GM10266 (cell line): ENCODE measurements around the gene ATG2B.

Source experiments
- DNase-seq: peaks from one replicate; pipeline ENCODE4 v3.0.0; 2012; ENCODE audit errors: extremely low spot score
- TF ChIP-seq, protein P1 (sequence below): IDR thresholded peaks from 2 replicates; pipeline ENCODE4 v1.5.1; 2012; ENCODE audit warnings: mild to moderate bottlenecking, low read depth; ENCODE audit not compliant: control insufficient read depth, insufficient read depth; ENCODE audit errors: missing control alignments

Gene ATG2B

DNA sequence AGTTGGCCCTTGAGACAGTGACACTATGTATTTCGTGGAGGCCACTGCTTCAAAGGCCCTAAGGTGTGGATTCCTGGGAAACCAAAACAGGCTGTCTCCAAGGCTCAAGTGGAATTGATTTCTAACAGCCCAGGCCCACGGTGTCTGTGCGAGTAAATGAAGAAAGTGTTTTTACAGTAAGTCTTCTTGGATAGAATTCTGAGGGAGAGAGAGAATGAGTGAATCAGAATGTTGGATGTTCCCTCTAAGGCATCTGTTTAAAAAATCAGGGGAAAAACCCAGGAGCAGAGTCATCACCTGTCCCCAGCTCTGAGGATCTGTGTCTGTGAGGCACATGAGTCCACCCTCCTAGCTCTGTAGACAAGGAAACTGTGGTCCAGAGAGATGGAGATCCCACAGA, 129.5 kb downstream of the ATG2B start:
- TF ChIP-seq, protein P1, sequence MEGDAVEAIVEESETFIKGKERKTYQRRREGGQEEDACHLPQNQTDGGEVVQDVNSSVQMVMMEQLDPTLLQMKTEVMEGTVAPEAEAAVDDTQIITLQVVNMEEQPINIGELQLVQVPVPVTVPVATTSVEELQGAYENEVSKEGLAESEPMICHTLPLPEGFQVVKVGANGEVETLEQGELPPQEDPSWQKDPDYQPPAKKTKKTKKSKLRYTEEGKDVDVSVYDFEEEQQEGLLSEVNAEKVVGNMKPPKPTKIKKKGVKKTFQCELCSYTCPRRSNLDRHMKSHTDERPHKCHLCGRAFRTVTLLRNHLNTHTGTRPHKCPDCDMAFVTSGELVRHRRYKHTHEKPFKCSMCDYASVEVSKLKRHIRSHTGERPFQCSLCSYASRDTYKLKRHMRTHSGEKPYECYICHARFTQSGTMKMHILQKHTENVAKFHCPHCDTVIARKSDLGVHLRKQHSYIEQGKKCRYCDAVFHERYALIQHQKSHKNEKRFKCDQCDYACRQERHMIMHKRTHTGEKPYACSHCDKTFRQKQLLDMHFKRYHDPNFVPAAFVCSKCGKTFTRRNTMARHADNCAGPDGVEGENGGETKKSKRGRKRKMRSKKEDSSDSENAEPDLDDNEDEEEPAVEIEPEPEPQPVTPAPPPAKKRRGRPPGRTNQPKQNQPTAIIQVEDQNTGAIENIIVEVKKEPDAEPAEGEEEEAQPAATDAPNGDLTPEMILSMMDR = no peak
- no peak for DNase-seq

DNA sequence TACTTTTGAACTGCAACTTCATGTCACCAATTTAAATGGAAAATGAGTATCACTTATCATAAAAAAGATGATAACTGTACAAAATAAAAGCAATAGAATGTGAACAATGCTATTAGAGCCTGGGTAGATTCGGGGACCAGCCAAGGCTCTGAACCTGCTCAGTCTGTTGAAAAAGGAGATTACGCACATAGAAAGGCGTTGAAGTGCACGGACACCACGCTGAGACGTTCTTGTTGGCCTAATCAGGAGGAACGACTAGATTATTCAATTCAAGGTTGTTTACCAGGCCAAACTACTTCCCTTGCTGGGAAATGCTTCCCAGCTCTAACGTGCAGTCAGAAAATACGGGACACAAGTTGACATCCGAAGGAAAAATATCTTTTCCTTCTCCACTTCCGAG, 130.6 kb downstream of the ATG2B start:
- DNase-seq = no peak
- TF ChIP-seq, protein P1 = no peak

DNA sequence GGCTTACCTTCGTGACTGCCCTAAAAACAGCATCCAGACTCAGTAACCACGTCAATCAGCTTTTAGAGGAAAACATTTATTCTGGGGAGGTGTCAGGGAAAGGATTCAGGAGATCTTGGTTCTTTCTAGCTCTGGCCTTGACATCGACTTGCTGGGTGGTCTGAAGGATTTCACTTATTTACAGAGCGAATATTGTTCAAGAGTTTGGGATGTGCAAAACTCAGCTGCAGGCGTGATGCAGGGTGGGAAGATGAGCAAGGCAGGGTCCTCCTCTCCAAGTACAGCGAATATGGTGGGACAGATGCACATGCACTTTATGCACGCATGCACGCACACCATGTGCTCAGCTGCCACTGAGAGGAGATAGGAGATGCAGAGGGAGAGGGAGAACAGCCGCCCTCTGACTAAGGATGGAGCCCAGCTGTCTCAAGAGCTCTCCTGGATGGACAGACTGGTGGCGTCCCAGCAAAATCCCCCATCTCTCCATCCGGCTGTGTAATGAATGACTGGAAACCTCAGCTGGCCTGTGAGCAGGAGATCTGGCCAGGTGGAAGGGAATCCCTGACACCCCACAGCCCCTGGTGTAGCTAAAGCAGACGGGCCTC, 131.5 kb downstream of the ATG2B start:
- TF ChIP-seq, protein P1 = no peak
- DNase-seq = no peak

DNA sequence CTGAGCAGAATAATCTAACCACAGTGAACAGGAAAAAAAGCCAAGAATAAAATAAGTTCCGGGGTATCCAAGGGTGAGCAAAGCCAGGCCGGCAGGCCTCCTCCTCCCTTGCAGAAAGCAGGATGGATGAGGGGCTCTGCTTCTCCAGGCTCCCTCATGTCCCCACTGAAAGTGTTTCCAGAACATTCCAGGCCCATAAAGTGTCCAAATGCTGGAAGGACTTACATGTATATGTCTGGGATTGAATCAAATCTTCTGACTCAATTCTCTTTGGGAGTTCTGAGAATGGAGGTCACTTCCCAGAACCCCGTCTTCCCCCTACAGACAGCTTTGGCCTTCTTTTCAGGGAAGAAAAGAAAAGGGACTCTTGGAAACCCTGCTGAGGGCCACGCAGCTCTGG, 132.1 kb downstream of the ATG2B start:
- TF ChIP-seq, protein P1 = no peak
- no peak for DNase-seq

DNA sequence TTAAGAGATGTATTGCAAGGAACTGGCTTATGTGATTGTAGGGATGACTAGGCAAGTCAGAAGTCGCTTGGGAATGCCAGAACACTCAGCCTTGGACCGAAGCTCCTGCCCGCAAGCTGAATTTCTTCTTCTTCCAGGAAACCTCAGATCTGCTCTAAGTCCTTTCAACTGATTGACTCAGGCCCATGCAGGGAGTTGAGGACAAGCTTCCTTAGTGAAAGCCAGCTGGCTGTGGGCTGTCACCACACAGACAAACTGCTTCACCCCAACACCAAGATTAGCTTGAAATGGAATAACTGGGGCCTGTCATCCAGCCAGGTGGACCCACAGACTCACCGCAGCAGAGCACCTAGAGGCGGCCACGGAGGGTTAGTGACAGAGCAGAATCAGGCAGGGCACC, 133.8 kb downstream of the ATG2B start:
- DNase-seq = no peak
- TF ChIP-seq, protein P1 = no peak
